ENCODE data around the gene FNBP1L.

GRCh38 chr1:93433407-93433961 lies 14.4 kb upstream of the FNBP1L start:
- TF ChIP-seq SIN3A (IDR thresholded peaks at IDR 0.05; ENCODE audit: borderline replicate concordance, insufficient read depth, low read length) (no peak), REST (IDR thresholded peaks at IDR 0.05; ENCODE audit: insufficient read depth in 1 of 2, low read depth in 2 of 2, low read length in 2 of 2) (no peak)
